Gastrocnemius medialis (tissue), 4 donors: ENCODE data around the gene EGFR. TPM values are rescaled to one million over a fixed set of nuclear protein-coding genes. Genes with fewer than 3 reads are reported as not detected.

ENCODE experiments used
- ATAC-seq, 2 donors: fragments of 150-250 bp; one replicate each; pipeline ENCODE4 v1.9.1; 2016
- DNase-seq, 2 donors: peaks; one replicate each; pipeline ENCODE4 v3.0.0-alpha.2; 2019
- H3K27ac ChIP-seq, 4 donors: fragments of 200-600 bp; sonication (generic); 1 replicate in 1 of 4; 2 replicates in 3 of 4; pipeline ENCODE4 v1.5.1; 2016 to 2018; ENCODE audit warnings: mild to moderate bottlenecking in 2 of 4, moderate library complexity in 1 of 4
- H3K27me3 ChIP-seq, 3 donors: fragments of 200-600 bp; sonication (generic) in 2 of 3; 1 replicate in 1 of 3; 2 replicates in 2 of 3; pipeline versions ENCODE4 v1.5.1 to v1.6.0; 2016 to 2019; ENCODE audit warnings: mild to moderate bottlenecking in 1 of 3, moderate library complexity in 1 of 3
- H3K36me3 ChIP-seq, 2 donors: fragments of 200-600 bp; sonication (generic) in 1 of 2; one replicate each; pipeline ENCODE4 v1.5.1; 2017 to 2018
- H3K4me1 ChIP-seq, 2 donors: fragments of 200-600 bp; sonication (generic) in 1 of 2; one replicate each; pipeline ENCODE4 v1.5.1; 2016 to 2017; ENCODE audit warnings: mild to moderate bottlenecking in 2 of 2
- H3K4me3 ChIP-seq, 4 donors: fragments of 200-600 bp; sonication (generic) in 3 of 4; 1 replicate in 1 of 4; 2 replicates in 3 of 4; pipeline ENCODE4 v1.5.1; 2016 to 2019; ENCODE audit warnings: mild to moderate bottlenecking in 2 of 4
- H3K9me3 ChIP-seq, 3 donors: fragments of 200-600 bp; sonication (generic) in 2 of 3; 1 replicate in 1 of 3; 2 replicates in 2 of 3; pipeline ENCODE4 v1.5.1; 2016 to 2019
- POLR2A ChIP-seq, 2 donors: fragments of 450-650 bp; IDR thresholded peaks; one replicate each; pipeline ENCODE4 v1.6.1; 2017; ENCODE audit warnings: antibody characterized with exemption in 2 of 2, mild to moderate bottlenecking in 2 of 2, moderate library complexity in 2 of 2
- in situ Hi-C, 4 donors: fragments of 200-750 bp; cut with MboI; loops; one replicate each; pipeline versions ENCODE4 v1.15.0 to v1.8.0; 2017; ENCODE audit warnings: low sequenced_read_pairs in 4 of 4
- intact Hi-C: fragments of 100-400 bp; cut with DNase I; formaldehyde crosslinking; loops from one replicate; pipeline ENCODE4 v1.15.1; 2023; ENCODE audit warnings: low total_unique reads
- total RNA-seq, 4 donors: library from RNA; depleted of rRNA; stranded (reverse); fragments of >200 nt; gene quantifications; one replicate each; pipeline versions ENCODE4 v1.1.0 to v1.2.3, GENCODE V29; 2016
- TF ChIP-seq, protein P1 (sequence below), 5 experiments: fragments of 450-650 bp in 3 of 5; fragments of 200-600 bp in 2 of 5; sonication (generic) in 2 of 5; IDR thresholded peaks in 4 of 5; conservative IDR thresholded peaks in 1 of 5; 1 replicate in 4 of 5; 2 replicates in 1 of 5; pipeline ENCODE4 v1.5.1; 2016 to 2019; ENCODE audit warnings: antibody characterized with exemption in 5 of 5, mild to moderate bottlenecking in 3 of 5, moderate library complexity in 3 of 5

The EGFR gene
- total RNA-seq, 4 donors from 2014 or later, result 28.0 to 34.8 (median 29.4) TPM

DNA sequence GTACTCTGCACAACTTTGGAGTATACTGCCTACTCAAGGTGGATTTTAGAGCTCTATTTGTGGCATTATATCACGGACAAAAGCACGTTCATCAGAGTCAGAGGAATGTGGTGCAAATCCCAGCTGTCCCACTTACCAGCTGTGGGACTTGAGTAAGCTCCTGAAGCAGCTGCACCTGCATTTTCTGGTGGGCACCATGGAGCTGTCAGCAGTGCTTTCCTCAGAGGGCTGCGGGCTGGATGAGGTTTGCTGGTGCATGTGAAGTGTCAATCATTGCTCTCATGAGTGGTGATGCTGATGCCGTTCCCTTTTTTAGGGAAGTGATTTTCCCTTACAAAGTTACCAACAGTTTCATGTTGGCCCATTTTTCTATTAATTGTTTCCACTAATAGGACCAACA is 53.4 kb downstream of the EGFR start:
- intact Hi-C loops (no loop called here), in situ Hi-C loops (no loop called here)
- DNase-seq (no peak), ATAC-seq (no peak)
- Histone ChIP-seq H3K36me3 (no peaks in the 10 kb centered on the region), H3K4me3 (no peak overlapping the region), H3K4me1 (peaks cover 29 to 52% of the 10 kb centered on the region in 2 donors), H3K27me3 (no peaks in the 10 kb centered on the region), H3K9me3 (no peaks in the 10 kb centered on the region), H3K27ac (peak overlapping the region; percentile 72 to 84 (median 79))
- TF ChIP-seq POLR2A (IDR thresholded peaks at IDR 0.05), result no peak
- TF ChIP-seq, protein P1, sequence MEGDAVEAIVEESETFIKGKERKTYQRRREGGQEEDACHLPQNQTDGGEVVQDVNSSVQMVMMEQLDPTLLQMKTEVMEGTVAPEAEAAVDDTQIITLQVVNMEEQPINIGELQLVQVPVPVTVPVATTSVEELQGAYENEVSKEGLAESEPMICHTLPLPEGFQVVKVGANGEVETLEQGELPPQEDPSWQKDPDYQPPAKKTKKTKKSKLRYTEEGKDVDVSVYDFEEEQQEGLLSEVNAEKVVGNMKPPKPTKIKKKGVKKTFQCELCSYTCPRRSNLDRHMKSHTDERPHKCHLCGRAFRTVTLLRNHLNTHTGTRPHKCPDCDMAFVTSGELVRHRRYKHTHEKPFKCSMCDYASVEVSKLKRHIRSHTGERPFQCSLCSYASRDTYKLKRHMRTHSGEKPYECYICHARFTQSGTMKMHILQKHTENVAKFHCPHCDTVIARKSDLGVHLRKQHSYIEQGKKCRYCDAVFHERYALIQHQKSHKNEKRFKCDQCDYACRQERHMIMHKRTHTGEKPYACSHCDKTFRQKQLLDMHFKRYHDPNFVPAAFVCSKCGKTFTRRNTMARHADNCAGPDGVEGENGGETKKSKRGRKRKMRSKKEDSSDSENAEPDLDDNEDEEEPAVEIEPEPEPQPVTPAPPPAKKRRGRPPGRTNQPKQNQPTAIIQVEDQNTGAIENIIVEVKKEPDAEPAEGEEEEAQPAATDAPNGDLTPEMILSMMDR (IDR thresholded peaks at IDR 0.05 in 4 of 5, conservative IDR thresholded peaks at IDR 0.05 in 1 of 5), result no peak

DNA sequence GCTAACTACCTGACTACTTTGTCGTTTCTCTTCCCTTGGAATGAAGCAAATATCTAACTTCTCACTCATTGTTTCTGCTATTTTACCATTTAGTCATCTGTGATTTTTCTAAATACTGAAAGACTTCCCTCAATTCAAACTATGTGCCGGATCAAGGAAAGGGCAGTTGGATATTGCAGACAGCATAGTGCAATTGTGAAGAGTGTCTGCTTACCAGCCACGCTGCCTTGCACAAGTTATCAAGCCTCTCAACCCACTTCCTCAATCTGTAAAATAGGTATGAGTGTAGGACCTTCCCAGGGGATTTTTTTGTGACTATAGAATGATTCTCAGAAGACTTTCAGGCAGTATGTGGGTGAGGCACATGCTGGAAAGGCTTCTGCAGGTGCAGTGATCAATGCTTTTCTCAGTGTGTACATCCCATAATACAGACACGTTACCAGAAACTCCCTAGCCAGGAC is 54.3 kb downstream of the EGFR start:
- H3K4me3 ChIP-seq, result no peak overlapping the region
- intact Hi-C loops, result no loop called here
- no peaks in the 10 kb centered on the region for H3K9me3 ChIP-seq
- DNase-seq, result no peak
- peaks cover 37 to 52% of the 10 kb centered on the region in 2 donors for H3K4me1 ChIP-seq
- no peaks in the 10 kb centered on the region for H3K27me3 ChIP-seq
- TF ChIP-seq POLR2A (IDR thresholded peaks at IDR 0.05), result no peak
- TF ChIP-seq, protein P1 (IDR thresholded peaks at IDR 0.05 in 4 of 5, conservative IDR thresholded peaks at IDR 0.05 in 1 of 5), result no peak
- ATAC-seq, result no peak
- no peaks in the 10 kb centered on the region for H3K36me3 ChIP-seq
- in situ Hi-C loops, result no loop called here
- H3K27ac ChIP-seq, result peak overlapping the region; percentile 72 to 84 (median 79)

DNA sequence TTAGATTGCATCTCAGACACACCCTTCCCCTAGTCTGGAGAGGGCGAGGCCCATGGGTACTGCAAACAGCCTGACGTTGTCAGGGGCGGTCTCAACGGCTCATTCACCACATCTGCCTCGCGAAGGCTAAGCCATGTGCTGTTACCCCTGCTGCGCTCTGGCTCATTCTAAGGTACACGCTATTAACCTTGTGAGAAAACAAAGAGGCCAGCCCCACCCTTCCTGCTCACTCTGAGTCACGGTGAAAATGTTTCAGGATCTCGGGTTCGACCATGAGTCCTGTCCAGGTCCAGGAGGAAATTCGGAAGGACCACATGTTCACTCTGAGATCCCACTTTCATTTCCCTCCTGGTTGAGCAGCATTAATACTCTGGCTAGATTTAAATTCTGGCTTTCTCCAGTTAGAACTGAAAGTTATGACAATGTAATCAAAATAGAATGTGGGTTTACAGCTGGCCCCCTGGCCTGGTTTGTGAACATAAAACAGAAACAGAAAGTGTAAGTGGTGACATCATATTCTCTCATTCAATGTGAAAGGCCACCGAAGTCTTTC is 55.2 kb downstream of the EGFR start:
- TF ChIP-seq POLR2A (IDR thresholded peaks at IDR 0.05), result peak in 1 of 2 donors; percentile 28
- TF ChIP-seq, protein P1 (IDR thresholded peaks at IDR 0.05 in 4 of 5, conservative IDR thresholded peaks at IDR 0.05 in 1 of 5), result no peak
- H3K4me3 ChIP-seq, result no peak overlapping the region
- H3K27me3 ChIP-seq, result no peaks in the 10 kb centered on the region
- in situ Hi-C loops, result no loop called here
- H3K36me3 ChIP-seq, result no peaks in the 10 kb centered on the region
- no peaks in the 10 kb centered on the region for H3K9me3 ChIP-seq
- intact Hi-C loops, result loop anchor here (2.0 kb wide), 2 partner anchors 27 to 55 kb away; partner anchors contain the start of gene EGFR
- peak in 1 of 2 donors; percentile 14 for ATAC-seq
- H3K4me1 ChIP-seq, result peaks cover 42 to 52% of the 10 kb centered on the region in 2 donors
- peak overlapping the region; percentile 72 to 84 (median 79) for H3K27ac ChIP-seq
- peak in 1 of 2 donors; percentile 60 for DNase-seq

DNA sequence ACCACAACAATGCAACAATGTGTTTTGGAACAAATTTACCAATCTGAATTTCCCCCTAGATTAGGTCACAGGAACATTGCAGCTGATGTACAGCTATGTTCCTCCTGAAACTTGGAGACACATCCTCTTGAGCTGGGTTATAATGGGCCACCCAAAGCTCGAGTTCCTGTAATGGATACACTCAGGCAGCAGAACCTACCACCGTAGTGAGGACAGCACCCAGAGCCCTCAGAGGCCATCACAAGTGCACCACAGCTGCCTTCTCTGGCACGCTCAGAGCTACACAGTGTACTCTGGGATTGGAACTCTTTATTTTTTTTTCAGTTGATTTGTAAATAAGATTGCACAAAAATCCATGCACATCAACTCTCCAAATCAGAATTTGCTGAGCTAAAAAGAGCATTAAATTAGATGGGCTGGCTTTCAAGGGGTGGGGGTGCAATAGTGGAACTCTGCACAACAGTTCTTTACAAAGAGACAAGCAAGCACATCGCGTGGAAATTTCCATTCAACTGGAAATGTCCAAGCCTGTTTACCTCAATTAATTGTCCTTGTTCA is 56.7 kb downstream of the EGFR start:
- Histone ChIP-seq H3K4me1 (peaks cover 42 to 52% of the 10 kb centered on the region in 2 donors), H3K4me3 (no peak overlapping the region), H3K36me3 (no peaks in the 10 kb centered on the region), H3K27ac (peak overlapping the region; percentile 72 to 84 (median 79)), H3K9me3 (no peaks in the 10 kb centered on the region), H3K27me3 (no peaks in the 10 kb centered on the region)
- in situ Hi-C loops (no loop called here), intact Hi-C loops (loop anchor here (2.0 kb wide), 2 partner anchors 25 to 57 kb away; partner anchors contain the start of gene EGFR)
- ATAC-seq (peak; percentile 88 to 89), DNase-seq (peak; percentile 90 to 95)
- TF ChIP-seq, protein P1 (IDR thresholded peaks at IDR 0.05 in 4 of 5, conservative IDR thresholded peaks at IDR 0.05 in 1 of 5), result no peak
- TF ChIP-seq POLR2A (IDR thresholded peaks at IDR 0.05), result peak in 1 of 2 donors; percentile 47
